Measurements from ENCODE around the gene FSCN2.

FSCN2 gene

GRCh38 chr17:81527591-81528383, at the start of gene FSCN2:
FSCN2 (plus strand) TSS chr17:81528377; CDS start chr17:81528532, 155 bp downstream.
- no peak for DNase-seq

- DNase-seq, result no peak
Observed at GRCh38 chr17:81479175-81480071, 48.8 kb upstream of the FSCN2 start.

- DNase-seq, result no peak
Observed at GRCh38 chr17:81480140-81481072, 47.8 kb upstream of the FSCN2 start.

- peak; percentile 80 to 81 for DNase-seq
Observed at GRCh38 chr17:81481073-81481799, 46.9 kb upstream of the FSCN2 start.

- no peak for DNase-seq
Observed at GRCh38 chr17:81481815-81482505, 46.2 kb upstream of the FSCN2 start.

GRCh38 chr17:81482673-81483072, 45.5 kb upstream of the FSCN2 start:
- no peak for DNase-seq

- DNase-seq, result peak; percentile 76 to 78
Observed at GRCh38 chr17:81483085-81483861, 44.9 kb upstream of the FSCN2 start.

GRCh38 chr17:81483862-81484194, 44.3 kb upstream of the FSCN2 start:
- no peak for DNase-seq

- DNase-seq, result peak; percentile 78 to 87
Observed at GRCh38 chr17:81484195-81484979, 43.8 kb upstream of the FSCN2 start.

- DNase-seq, result peak; percentile 61 to 78
Observed at GRCh38 chr17:81486199-81486810, 41.9 kb upstream of the FSCN2 start.

GRCh38 chr17:81487089-81487486, 41.1 kb upstream of the FSCN2 start:
- DNase-seq, result no peak

- peak; percentile 72 to 83 for DNase-seq
Observed at GRCh38 chr17:81487487-81488275, 40.5 kb upstream of the FSCN2 start.

GRCh38 chr17:81488276-81488860, 39.8 kb upstream of the FSCN2 start:
- no peak for DNase-seq

GRCh38 chr17:81489012-81489997, 38.9 kb upstream of the FSCN2 start:
- DNase-seq, result no peak

GRCh38 chr17:81489998-81490992, 37.9 kb upstream of the FSCN2 start:
- no peak for DNase-seq
